Progenitor cell of endocrine pancreas (in vitro differentiated cells): ENCODE results near the gene TAS2R30. TPM values are rescaled to one million over a fixed set of nuclear protein-coding genes. Genes with fewer than 3 reads are reported as not detected.
A peak's percentile ranks its signal among the peaks of the same experiment; 100 is the strongest.

Experiments
- DNase-seq: peaks from one replicate; pipeline ENCODE4 v3.0.0; 2021; ENCODE audit warnings: low spot score; ENCODE audit not compliant: unreplicated experiment
- H3K27ac Mint-ChIP-seq: 2 replicates; pipeline ENCODE4 v1.8.0; 2021; ENCODE audit warnings: mild to moderate bottlenecking, moderate library complexity, mixed read lengths
- H3K27me3 Mint-ChIP-seq: 2 replicates; pipeline ENCODE4 v1.8.0; 2021; ENCODE audit warnings: mixed read lengths
- H3K36me3 Mint-ChIP-seq: 2 replicates; pipeline ENCODE4 v1.8.0; 2022; ENCODE audit warnings: mixed read lengths; ENCODE audit not compliant: insufficient read depth
- H3K4me1 Mint-ChIP-seq: 2 replicates; pipeline ENCODE4 v1.8.0; 2021; ENCODE audit warnings: low read depth, mixed read lengths
- H3K4me3 Mint-ChIP-seq: 2 replicates; pipeline ENCODE4 v1.8.0; 2021; ENCODE audit warnings: low read depth, mild to moderate bottlenecking, moderate library complexity, mixed read lengths
- H3K9me3 Mint-ChIP-seq: 2 replicates; pipeline ENCODE4 v1.8.0; 2021; ENCODE audit warnings: low read depth, mixed read lengths
- CTCF ChIP-seq: fragments of 200-600 bp; sonication (generic); IDR thresholded peaks from one replicate; pipeline ENCODE4 v1.5.0; 2021; ENCODE audit warnings: antibody characterized with exemption, mild to moderate bottlenecking; ENCODE audit not compliant: unreplicated experiment
- total RNA-seq: library from RNA; stranded (reverse); gene quantifications from 2 replicates; pipeline ENCODE4 v1.2.1, GENCODE V29; 2021

Gene TAS2R30
- total RNA-seq, 1 donor from 2014 or later, result 5.6 TPM

DNA sequence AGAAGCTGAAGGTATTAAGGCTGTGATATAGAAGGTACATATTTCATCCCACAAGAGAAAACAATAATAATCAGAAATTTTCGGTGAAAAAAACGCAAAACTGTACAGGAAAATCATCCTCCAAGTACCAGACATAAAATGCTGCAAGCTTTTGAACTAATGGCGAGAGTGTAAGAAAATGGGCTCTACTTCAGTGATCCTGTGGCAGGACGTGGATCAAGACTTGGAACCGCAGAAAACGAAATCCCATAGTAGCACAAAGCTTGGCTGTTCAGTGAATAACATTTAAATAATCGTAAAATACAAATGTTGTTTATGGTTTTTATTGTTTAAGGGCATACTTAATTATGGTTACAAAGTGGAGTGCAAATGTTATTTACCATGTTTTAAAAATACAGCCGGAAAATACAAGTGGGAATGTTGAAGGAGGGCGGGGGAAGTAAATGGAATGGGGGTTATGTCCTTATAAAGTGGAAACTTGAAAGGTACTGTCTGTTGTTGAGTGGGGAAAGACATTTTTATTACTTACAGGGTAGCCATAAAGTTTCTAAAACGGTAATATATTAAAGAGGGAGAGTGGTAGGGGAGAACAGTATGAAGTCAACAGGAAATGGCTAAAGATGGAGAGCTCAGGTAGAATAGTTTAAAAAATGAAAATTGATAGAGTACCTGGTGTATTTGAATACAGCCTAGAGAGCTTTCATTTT is 37.7 kb upstream of the TAS2R30 start:
- H3K27ac Mint-ChIP-seq, result peak overlapping the region; percentile 100
- DNase-seq, result no peak

DNA sequence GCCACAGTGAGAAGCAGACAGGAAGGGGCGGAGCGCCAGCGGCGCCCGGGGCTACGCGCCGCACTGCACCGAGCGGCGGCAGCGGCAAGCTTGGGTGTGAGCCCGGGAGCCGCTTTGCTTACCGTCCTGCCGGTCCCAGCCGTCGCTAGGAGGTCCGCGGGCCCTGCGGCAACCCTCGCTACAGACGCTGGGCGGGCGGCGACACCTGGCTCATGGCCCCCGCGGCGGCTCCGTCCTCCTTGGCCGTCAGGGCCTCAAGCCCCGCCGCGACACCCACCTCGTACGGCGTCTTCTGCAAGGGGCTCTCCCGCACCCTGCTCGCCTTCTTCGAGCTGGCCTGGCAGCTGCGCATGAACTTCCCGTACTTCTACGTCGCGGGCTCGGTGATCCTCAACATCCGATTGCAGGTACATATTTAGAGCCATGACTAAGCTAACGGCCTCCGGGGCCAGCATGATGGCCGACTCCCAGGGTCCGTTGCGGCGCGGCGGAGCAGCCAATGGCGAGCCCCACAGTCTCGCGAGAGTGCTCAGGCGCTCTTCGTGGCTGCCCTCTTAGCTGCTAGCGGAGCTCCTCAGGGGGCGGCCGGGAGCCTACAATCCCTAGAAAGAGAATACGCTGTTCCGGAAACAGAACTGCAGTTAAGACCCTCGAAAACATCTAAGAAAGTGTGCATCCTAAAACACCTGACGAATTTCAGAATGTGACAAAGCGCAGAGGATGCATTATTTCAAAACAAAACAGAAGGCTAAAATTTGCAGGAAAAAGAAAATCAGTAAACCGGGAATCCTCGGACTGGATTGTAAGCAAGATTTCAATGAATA is 36.9 kb upstream of the TAS2R30 start, which contains the start of gene SMIM10L1:
Gene SMIM10L1 (plus strand): TSS at position 50 of the 824 bp plus-strand sequence. CDS start 163 bp downstream, at position 213.
- Mint-ChIP-seq H3K4me1 (peaks cover 30% of the 10 kb centered on the region), H3K9me3 (no peaks in the 10 kb centered on the region), H3K4me3 (peak within 1 kb of the TSS; percentile 95), H3K27ac (peak within 1 kb of the TSS; percentile 100), H3K27me3 (no peaks in the 10 kb centered on the region), H3K36me3 (peaks cover 6% of the 10 kb centered on the region)
- DNase-seq, result peak; percentile 92
- peak; percentile 12 for TF ChIP-seq CTCF

More for the DNA sequence above, 37.7 kb upstream of the TAS2R30 start:
- H3K4me1 Mint-ChIP-seq, result peaks cover 31% of the 10 kb centered on the region
- H3K36me3 Mint-ChIP-seq, result peaks cover 6% of the 10 kb centered on the region
- no peaks in the 10 kb centered on the region for H3K9me3 Mint-ChIP-seq
- H3K27me3 Mint-ChIP-seq, result no peaks in the 10 kb centered on the region
- peak overlapping the region; percentile 95 for H3K4me3 Mint-ChIP-seq
- no peak for TF ChIP-seq CTCF

GRCh38 chr12:11170810-11171144 is 36.3 kb upstream of the TAS2R30 start:
- H3K4me3 Mint-ChIP-seq, result peak overlapping the region; percentile 95
- H3K36me3 Mint-ChIP-seq, result peaks cover 10% of the 10 kb centered on the region

DNA sequence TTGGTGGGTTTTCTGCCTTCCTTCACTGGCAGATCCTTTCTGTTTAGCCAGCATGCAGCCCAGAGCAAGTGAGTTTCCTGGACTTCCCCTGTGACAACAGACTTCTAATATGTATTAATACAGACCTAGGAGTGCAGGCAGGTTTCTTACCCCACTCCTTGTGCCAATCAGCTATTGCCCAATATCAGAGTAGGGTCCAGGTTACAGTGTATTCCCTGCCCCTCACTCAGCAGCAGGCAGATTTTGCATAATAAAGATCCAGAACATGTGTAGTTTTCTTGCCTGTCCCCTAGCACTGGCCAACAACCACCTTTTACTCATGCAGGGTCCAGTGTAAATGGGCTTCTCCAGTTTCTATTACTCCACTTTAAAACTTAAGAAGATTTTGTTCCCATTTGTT is 31.9 kb upstream of the TAS2R30 start:
- H3K27ac Mint-ChIP-seq, result peak overlapping the region; percentile 63
- TF ChIP-seq CTCF, result no peak
- DNase-seq, result no peak
- H3K4me3 Mint-ChIP-seq, result no peak overlapping the region
- H3K9me3 Mint-ChIP-seq, result no peaks in the 10 kb centered on the region
- H3K4me1 Mint-ChIP-seq, result peaks cover 20% of the 10 kb centered on the region
- peaks cover 12% of the 10 kb centered on the region for H3K36me3 Mint-ChIP-seq
- no peaks in the 10 kb centered on the region for H3K27me3 Mint-ChIP-seq

More at GRCh38 chr12:11170810-11171144, 36.3 kb upstream of the TAS2R30 start:
- DNase-seq, result no peak
- H3K4me1 Mint-ChIP-seq, result peaks cover 30% of the 10 kb centered on the region
- no peaks in the 10 kb centered on the region for H3K9me3 Mint-ChIP-seq
- no peaks in the 10 kb centered on the region for H3K27me3 Mint-ChIP-seq
- peak overlapping the region; percentile 100 for H3K27ac Mint-ChIP-seq
- no peak for TF ChIP-seq CTCF

DNA sequence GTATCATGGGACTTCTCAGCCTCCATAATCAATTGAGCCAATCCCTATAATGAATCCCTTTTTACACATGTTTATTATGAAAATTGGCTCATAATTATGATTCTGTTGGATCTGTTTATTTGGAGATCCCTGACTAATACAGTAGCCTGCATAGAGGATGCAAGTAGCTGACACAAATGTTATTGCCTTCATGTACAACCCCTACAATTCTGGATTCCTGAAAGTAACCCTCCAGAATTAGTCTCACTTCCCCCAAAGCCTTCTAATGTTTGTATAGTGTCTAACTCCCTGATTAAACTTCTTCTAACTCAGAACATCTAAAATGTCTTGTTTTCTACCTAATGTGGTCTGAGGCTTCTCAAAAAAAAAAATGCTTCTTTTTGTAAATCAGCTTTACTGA is 29.9 kb upstream of the TAS2R30 start:
- Mint-ChIP-seq H3K27me3 (no peaks in the 10 kb centered on the region), H3K4me1 (peaks cover 13% of the 10 kb centered on the region), H3K36me3 (peaks cover 21% of the 10 kb centered on the region), H3K4me3 (no peak overlapping the region), H3K9me3 (no peaks in the 10 kb centered on the region), H3K27ac (no peak overlapping the region)
- TF ChIP-seq CTCF, result no peak
- no peak for DNase-seq
